LoVo (cell line): ENCODE data around the gene PCNX1.

ENCODE experiments used
- DNase-seq: peaks from one replicate; pipeline ENCODE4 v3.0.0-alpha.2; 2016; ENCODE audit warnings: low spot score

Gene PCNX1

GRCh38 chr14:70888681-70889175 lies 18.5 kb upstream of the PCNX1 start:
- no peak for DNase-seq

GRCh38 chr14:70889555-70889954 lies 17.7 kb upstream of the PCNX1 start:
- DNase-seq = no peak

- no peak for DNase-seq
Observed at GRCh38 chr14:70890826-70891659, 16.2 kb upstream of the PCNX1 start.

- no peak for DNase-seq
Observed at GRCh38 chr14:70891737-70892136, 15.5 kb upstream of the PCNX1 start.

- no peak for DNase-seq
Observed at GRCh38 chr14:70893062-70893845, 14.0 kb upstream of the PCNX1 start.

- DNase-seq = no peak
Observed at GRCh38 chr14:70893858-70894291, 13.4 kb upstream of the PCNX1 start.

GRCh38 chr14:70894868-70895267 lies 12.4 kb upstream of the PCNX1 start:
- DNase-seq = no peak

GRCh38 chr14:70896317-70896716 lies 10.9 kb upstream of the PCNX1 start:
- DNase-seq = no peak

- no peak for DNase-seq
Observed at GRCh38 chr14:70896981-70897380, 10.3 kb upstream of the PCNX1 start.

GRCh38 chr14:70897464-70897863 lies 9.8 kb upstream of the PCNX1 start:
- DNase-seq = no peak

GRCh38 chr14:70898111-70898745 lies 9.0 kb upstream of the PCNX1 start:
- no peak for DNase-seq

GRCh38 chr14:70901269-70901668 lies 6.0 kb upstream of the PCNX1 start:
- no peak for DNase-seq

GRCh38 chr14:70902184-70902583 lies 5.1 kb upstream of the PCNX1 start:
- no peak for DNase-seq

GRCh38 chr14:70904373-70904772 lies 2.9 kb upstream of the PCNX1 start:
- no peak for DNase-seq

GRCh38 chr14:70905301-70905700 lies 2.0 kb upstream of the PCNX1 start:
- no peak for DNase-seq

GRCh38 chr14:70906793-70907175 lies 475 bp upstream of the PCNX1 start:
- no peak for DNase-seq

GRCh38 chr14:70907996-70908934 lies 1.0 kb downstream of the PCNX1 start:
- DNase-seq = peak; percentile 11

GRCh38 chr14:70908935-70909641 lies 1.8 kb downstream of the PCNX1 start:
- no peak for DNase-seq

GRCh38 chr14:70909733-70910614 lies 2.7 kb downstream of the PCNX1 start:
- DNase-seq = no peak

GRCh38 chr14:70915415-70915814 lies 8.2 kb downstream of the PCNX1 start:
- DNase-seq = no peak
